ENCODE measurements around the gene KCNJ2.

DNA sequence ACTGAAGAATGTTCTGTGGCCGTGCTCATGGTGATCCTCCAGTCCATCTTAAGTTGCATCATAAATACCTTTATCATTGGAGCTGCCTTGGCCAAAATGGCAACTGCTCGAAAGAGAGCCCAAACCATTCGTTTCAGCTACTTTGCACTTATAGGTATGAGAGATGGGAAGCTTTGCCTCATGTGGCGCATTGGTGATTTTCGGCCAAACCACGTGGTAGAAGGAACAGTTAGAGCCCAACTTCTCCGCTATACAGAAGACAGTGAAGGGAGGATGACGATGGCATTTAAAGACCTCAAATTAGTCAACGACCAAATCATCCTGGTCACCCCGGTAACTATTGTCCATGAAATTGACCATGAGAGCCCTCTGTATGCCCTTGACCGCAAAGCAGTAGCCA is 36.8 kb upstream of the KCNJ2 start:
- TF ChIP-seq CTCF (IDR thresholded peaks at IDR 0.05; ENCODE audit: low read depth, low read length, poor library complexity, severe bottlenecking), result no peak
- no peak for TF ChIP-seq EZH2phosphoT487 (IDR thresholded peaks at IDR 0.05; ENCODE audit: borderline replicate concordance, low read length)

All from DOHH2 (cell line).